Common myeloid progenitor, CD34-positive (primary cell): ENCODE data around the gene OSBPL2.

Source experiments
- CTCF ChIA-PET: fragments of 350-600 bp; sonication (Branson Sonifier 250); formaldehyde crosslinking; loops from one replicate; lab custom pipeline; 2021; ENCODE audit warnings: antibody characterized with exemption; lab: Charles Lee
- POLR2A ChIA-PET: fragments of 350-600 bp; sonication (Branson Sonifier 250); formaldehyde crosslinking; loops from one replicate; lab custom pipeline; 2021; ENCODE audit warnings: antibody characterized with exemption; lab: Charles Lee
- DNase-seq, 3 donors: peaks; one replicate each; pipeline versions ENCODE4 v3.0.0 to v3.0.0-alpha.2; 2013
- H3K27ac ChIP-seq, 2 experiments: 1 replicate in 1 of 2; 2 replicates in 1 of 2; pipeline ENCODE4 v1.7.0; 2013; ENCODE audit warnings: inconsistent platforms in 2 of 2, low read length in 2 of 2, mild to moderate bottlenecking in 2 of 2, low read depth in 1 of 2, moderate library complexity in 1 of 2; ENCODE audit not compliant: severe bottlenecking in 2 of 2, insufficient read depth in 1 of 2, poor library complexity in 1 of 2
- H3K27me3 ChIP-seq, 5 experiments: replicated peaks in 2 of 5; 1 replicate in 3 of 5; 2 replicates in 2 of 5; pipeline versions ENCODE4 v1.6.1 to v1.7.0; 2013; ENCODE audit warnings: low read length in 4 of 5, mild to moderate bottlenecking in 2 of 5, moderate library complexity in 2 of 5, inconsistent platforms in 1 of 5; ENCODE audit not compliant: insufficient read depth in 5 of 5, control insufficient read depth in 4 of 5
- H3K36me3 ChIP-seq, 4 experiments: 1 replicate in 2 of 4; 2 replicates in 2 of 4; pipeline versions ENCODE4 v1.6.1 to v1.7.0; 2013; ENCODE audit warnings: low read length in 3 of 4, control low read depth in 1 of 4, mild to moderate bottlenecking in 1 of 4; ENCODE audit not compliant: control insufficient read depth in 4 of 4, insufficient read depth in 4 of 4
- H3K4me1 ChIP-seq, 4 experiments: 1 replicate in 3 of 4; 2 replicates in 1 of 4; pipeline versions ENCODE4 v1.6.1 to v1.7.1; 2013; ENCODE audit warnings: low read length in 3 of 4, mild to moderate bottlenecking in 3 of 4, control low read depth in 1 of 4, inconsistent platforms in 1 of 4, moderate library complexity in 1 of 4; ENCODE audit not compliant: control insufficient read depth in 4 of 4, insufficient read depth in 4 of 4; ENCODE audit errors: control extremely low read depth in 1 of 4
- H3K4me3 ChIP-seq, 7 experiments: 1 replicate in 4 of 7; 2 replicates in 3 of 7; pipeline versions ENCODE4 v1.5.1 to v1.7.0; 2013; ENCODE audit warnings: mild to moderate bottlenecking in 7 of 7, low read length in 6 of 7, moderate library complexity in 6 of 7, inconsistent platforms in 2 of 7, low read depth in 2 of 7, control low read depth in 1 of 7; ENCODE audit not compliant: insufficient read depth in 4 of 7, control insufficient read depth in 1 of 7; ENCODE audit errors: extremely low read depth in 1 of 7
- H3K9me3 ChIP-seq, 5 experiments: 1 replicate in 4 of 5; 2 replicates in 1 of 5; pipeline versions ENCODE4 v1.6.1 to v1.7.1; 2013; ENCODE audit warnings: low read length in 4 of 5, mild to moderate bottlenecking in 2 of 5, inconsistent platforms in 1 of 5, low read depth in 1 of 5, moderate library complexity in 1 of 5; ENCODE audit not compliant: control insufficient read depth in 4 of 5, insufficient read depth in 2 of 5; ENCODE audit errors: control extremely low read depth in 1 of 5
- WGBS: methylation state at CpG from one replicate; pipeline ENCODE4 v1.1.5; 2013; ENCODE audit not compliant: insufficient coverage; 5-methylcytosine and 5-hydroxymethylcytosine counted together

The OSBPL2 gene

DNA sequence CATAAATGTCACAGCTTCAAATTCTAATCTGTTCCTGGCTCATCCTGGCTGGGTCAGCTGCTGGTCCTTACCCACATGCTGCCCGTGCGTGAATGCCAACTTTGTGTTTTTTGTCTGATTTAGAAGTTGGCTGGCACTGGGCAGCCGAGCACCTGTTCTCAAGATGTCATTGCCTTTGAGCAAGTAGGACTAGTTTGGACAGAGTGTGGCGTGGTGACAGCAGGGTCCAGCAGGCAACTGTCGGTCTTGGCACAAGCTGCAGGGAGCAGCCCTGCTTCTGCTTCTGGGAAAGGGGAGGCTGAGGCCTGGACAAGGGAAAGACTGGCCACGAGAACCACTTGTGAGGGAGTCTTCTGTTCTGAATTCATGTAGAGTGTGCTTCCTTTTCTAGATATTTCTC, 38.1 kb downstream of the OSBPL2 start:
- Histone ChIP-seq H3K27ac (no peak overlapping the region), H3K36me3 (peaks cover 19 to 73% (median 50%) of the 10 kb centered on the region in 4 experiments), H3K27me3 (no peaks in the 10 kb centered on the region), H3K9me3 (no peaks in the 10 kb centered on the region), H3K4me3 (no peak overlapping the region), H3K4me1 (no peaks in the 10 kb centered on the region)
- POLR2A ChIA-PET, result no interaction called here
- CTCF ChIA-PET, result no interaction called here
- DNase-seq, result no peak
- WGBS, result 85% methylated on average over 5 of the region's 6 CpGs

DNA sequence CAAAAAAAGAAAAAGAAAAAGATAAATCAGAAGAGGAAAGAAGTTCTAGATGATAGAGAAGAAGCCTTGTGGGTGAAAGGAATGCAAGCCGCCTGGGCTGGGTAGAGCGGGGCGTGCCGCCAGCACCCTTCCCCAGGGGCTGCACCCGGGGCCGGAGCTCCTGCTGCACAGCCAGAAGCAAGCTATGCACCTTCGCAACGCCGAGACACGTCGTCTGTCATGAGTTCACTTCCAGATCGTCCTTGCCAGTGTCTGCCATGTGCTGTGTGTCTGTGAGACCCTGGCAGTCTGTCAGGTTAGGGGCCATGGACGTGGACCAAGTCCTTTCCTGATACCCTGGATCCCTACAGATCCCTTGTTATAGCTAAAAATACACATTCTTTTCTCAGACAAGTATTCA, 38.9 kb downstream of the OSBPL2 start:
- H3K4me1 ChIP-seq, result no peaks in the 10 kb centered on the region
- POLR2A ChIA-PET, result no interaction called here
- DNase-seq, result no peak
- no peak overlapping the region for H3K27ac ChIP-seq
- H3K36me3 ChIP-seq, result peaks cover 23 to 73% (median 49%) of the 10 kb centered on the region in 4 experiments
- no peaks in the 10 kb centered on the region for H3K9me3 ChIP-seq
- H3K27me3 ChIP-seq, result no peaks in the 10 kb centered on the region
- no peak overlapping the region for H3K4me3 ChIP-seq
- CTCF ChIA-PET, result no interaction called here
- WGBS, result 86% methylated on average over 13 of the region's 13 CpGs

DNA sequence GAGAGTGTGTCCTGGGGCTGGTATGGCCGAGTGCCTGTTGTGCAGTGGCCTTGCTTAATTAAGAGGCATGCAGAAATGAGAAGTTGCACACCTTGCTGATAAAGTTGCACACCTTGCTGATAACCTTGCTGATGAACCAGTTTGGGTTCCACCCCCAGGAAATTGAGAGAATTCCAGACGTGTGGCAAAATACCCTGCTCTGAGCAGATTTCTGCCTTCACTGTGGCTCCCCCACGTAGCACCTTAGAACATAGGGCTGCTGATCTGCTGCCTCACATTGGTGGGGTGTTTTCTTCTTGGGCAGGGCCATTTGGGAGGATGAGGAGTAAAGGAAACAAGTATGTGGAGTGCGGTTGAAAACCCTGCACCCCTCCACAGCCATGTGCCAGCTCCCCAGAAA, 42.0 kb downstream of the OSBPL2 start:
- POLR2A ChIA-PET, result no interaction called here
- Histone ChIP-seq H3K4me1 (no peaks in the 10 kb centered on the region), H3K9me3 (no peaks in the 10 kb centered on the region), H3K27me3 (no peaks in the 10 kb centered on the region), H3K4me3 (no peak overlapping the region), H3K36me3 (peaks cover 16 to 76% (median 48%) of the 10 kb centered on the region in 4 experiments), H3K27ac (no peak overlapping the region)
- DNase-seq, result no peak
- CTCF ChIA-PET, result no interaction called here
- 100% methylated on average over 3 of the region's 4 CpGs for WGBS

DNA sequence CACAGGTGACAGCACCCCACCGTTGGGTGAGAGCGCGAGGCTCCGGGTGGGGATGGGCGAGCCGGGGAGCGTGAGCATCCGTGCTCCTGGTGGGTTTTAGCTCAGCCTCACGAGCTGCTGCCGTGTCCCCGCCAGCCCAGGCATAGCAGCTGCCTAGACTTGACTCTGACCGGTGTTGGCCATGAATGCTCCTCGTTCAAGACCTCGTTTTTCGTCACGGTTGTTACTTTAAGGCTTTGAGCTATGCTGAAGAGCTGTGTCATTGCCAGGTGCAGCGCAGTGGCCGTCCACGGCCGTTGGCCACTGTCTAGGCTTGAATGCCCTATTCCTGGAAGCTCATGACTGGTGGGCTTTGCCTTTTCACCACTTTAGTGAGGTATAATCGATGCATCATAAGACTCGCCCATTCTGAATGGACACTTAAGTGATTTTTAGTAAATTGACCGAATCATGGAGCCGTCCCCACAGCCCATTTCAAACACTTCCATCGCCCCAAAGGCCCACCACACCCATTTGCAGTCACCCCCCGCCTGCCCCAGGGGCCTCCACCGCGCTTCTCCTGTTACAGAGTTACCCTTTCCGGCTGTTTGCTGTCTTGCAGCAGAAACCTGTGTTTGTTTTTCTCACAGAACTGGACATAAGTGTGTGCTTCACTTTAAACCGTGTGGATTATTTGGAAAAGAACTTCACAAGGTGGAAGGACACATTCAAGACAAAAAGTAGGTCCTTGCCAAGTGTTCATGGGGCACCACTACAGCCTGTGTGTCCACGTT, 43.0 kb downstream of the OSBPL2 start:
- H3K36me3 ChIP-seq, result peaks cover 16 to 78% (median 48%) of the 10 kb centered on the region in 4 experiments

GRCh38 chr20:62282103-62282502, 43.8 kb downstream of the OSBPL2 start:
- no peaks in the 10 kb centered on the region for H3K4me1 ChIP-seq
- WGBS, result 100% methylated on average over 7 of the region's 7 CpGs
- no peaks in the 10 kb centered on the region for H3K27me3 ChIP-seq
- H3K36me3 ChIP-seq, result peaks cover 16 to 81% (median 52%) of the 10 kb centered on the region in 4 experiments
- POLR2A ChIA-PET, result no interaction called here
- no peak for DNase-seq
- H3K9me3 ChIP-seq, result no peaks in the 10 kb centered on the region
- no peak overlapping the region for H3K4me3 ChIP-seq
- CTCF ChIA-PET, result no interaction called here
- H3K27ac ChIP-seq, result no peak overlapping the region

More for the DNA sequence above, 43.0 kb downstream of the OSBPL2 start:
- no peaks in the 10 kb centered on the region for H3K27me3 ChIP-seq
- ChIA-PET CTCF (no interaction called here), POLR2A (no interaction called here)
- no peak overlapping the region for H3K27ac ChIP-seq
- no peaks in the 10 kb centered on the region for H3K9me3 ChIP-seq
- H3K4me1 ChIP-seq, result no peaks in the 10 kb centered on the region
- no peak for DNase-seq
- 97% methylated on average over 28 of the region's 31 CpGs for WGBS
- no peak overlapping the region for H3K4me3 ChIP-seq

DNA sequence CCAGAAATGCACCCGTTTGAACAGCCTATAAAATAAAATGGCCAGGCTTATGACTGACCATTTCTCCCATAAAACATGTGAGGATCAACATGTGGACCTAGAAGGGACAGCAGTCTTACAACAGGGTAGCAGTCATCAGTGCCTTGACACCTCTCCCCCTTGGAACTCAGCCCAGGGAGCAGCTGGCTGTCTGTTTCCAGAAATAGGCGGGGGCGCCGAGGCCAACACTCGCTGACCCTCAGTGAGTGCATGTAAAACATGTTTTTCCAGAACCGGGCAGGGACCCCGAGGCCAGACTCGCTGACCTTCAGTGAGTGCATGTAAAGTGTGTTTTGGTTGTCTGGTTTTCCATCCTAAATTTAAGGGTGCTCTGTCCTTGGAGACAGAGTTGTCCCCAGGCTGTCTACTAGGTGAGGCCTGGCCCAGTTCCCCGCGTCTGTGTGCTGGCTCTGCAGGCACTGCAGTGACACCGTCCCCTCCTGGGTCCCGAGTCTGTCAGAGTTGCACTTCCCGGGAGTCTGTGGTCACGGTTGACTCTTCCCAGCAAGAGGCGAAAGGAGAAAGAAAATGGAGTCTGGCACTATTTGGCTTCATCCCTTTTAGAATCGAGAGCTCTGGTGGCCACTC, 44.7 kb downstream of the OSBPL2 start:
- ChIA-PET POLR2A (no interaction called here), CTCF (no interaction called here)
- H3K27me3 ChIP-seq, result no peaks in the 10 kb centered on the region
- DNase-seq, result no peak
- H3K27ac ChIP-seq, result no peak overlapping the region
- H3K36me3 ChIP-seq, result peaks cover 16 to 78% (median 54%) of the 10 kb centered on the region in 4 experiments
- no peaks in the 10 kb centered on the region for H3K9me3 ChIP-seq
- WGBS, result 97% methylated on average over 9 of the region's 16 CpGs
- no peak overlapping the region for H3K4me3 ChIP-seq
- no peaks in the 10 kb centered on the region for H3K4me1 ChIP-seq

- Histone ChIP-seq H3K4me3 (no peak overlapping the region), H3K9me3 (no peaks in the 10 kb centered on the region), H3K36me3 (peaks cover 12 to 78% (median 57%) of the 10 kb centered on the region in 4 experiments), H3K27ac (no peak overlapping the region), H3K4me1 (no peaks in the 10 kb centered on the region), H3K27me3 (no peaks in the 10 kb centered on the region)
- ChIA-PET CTCF (interaction anchor here (0.7 kb wide), 1 partner anchor 16 kb away, joined by 3 read pairs; no protein-coding TSS in a partner anchor), POLR2A (no interaction called here)
- no peak for DNase-seq
- WGBS, result 93% methylated on average over 6 of the region's 6 CpGs
Observed at GRCh38 chr20:62284448-62284847, 46.1 kb downstream of the OSBPL2 start.
